Colon (tissue), 2 donors: ENCODE data around the gene NFYC.

ENCODE experiments used
- FAIRE-seq: peaks from 2 replicates; lab custom pipeline; 2012; peaks lifted over from hg19 to GRCh38; lab: Jason Lieb, UNC
- donor health status: control.
- donor health status: control.

The NFYC gene

GRCh38 chr1:40691538-40692428, at the start of gene NFYC:
TSS of gene NFYC (plus strand) at chr1:40691704. CDS start at chr1:40738844, 47,140 bp downstream.
- FAIRE-seq, result no peak

DNA sequence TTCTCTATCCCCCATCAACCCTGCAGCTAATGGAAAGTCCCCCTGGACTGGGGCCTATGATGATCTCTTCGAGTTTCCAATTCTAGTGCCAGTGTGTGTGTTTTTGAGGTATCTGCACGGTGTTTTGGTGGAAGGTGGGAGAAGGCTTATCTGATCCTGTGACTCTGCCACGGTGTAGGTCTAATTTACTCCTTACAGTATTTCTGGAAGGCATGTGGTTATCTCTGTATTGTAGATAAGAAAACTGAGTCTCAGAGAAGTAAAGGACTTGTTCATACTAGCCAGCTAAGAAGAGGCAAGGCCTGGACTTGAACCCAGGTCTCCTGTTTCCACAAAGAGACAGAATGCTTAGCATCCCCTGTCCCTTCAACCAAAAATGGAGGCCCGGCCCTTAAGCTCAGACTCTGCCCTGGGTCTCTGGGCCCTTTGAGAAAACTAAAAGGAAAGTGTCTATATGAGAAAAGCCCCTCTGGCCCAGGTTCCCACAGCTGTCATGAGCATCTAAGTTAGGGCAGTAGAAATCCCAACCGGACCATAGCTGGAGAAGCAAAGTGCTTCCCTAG, 46.3 kb upstream of the NFYC start:
- FAIRE-seq, result no peak

DNA sequence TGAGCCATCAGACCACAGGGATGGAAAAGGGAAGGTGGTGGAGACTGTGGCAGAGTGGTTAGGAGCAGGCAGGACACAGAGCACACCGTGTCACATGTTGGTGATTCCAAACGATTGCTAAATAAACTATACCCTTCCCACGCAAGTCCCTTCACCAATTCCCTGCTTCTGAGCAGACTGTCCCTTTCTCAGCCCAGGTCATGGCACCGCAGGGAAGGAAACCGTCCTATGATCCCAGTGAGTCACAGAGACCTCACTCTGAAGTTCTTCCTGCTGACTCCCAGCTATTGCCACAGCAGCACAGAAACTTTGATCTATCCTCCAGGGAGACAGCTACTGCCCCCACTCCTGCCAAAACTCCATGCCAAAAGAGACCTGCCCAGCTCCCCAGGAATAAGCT, 45.2 kb upstream of the NFYC start:
- FAIRE-seq, result no peak

- no peak for FAIRE-seq
Measured at GRCh38 chr1:40648200-40648599, 43.3 kb upstream of the NFYC start.

DNA sequence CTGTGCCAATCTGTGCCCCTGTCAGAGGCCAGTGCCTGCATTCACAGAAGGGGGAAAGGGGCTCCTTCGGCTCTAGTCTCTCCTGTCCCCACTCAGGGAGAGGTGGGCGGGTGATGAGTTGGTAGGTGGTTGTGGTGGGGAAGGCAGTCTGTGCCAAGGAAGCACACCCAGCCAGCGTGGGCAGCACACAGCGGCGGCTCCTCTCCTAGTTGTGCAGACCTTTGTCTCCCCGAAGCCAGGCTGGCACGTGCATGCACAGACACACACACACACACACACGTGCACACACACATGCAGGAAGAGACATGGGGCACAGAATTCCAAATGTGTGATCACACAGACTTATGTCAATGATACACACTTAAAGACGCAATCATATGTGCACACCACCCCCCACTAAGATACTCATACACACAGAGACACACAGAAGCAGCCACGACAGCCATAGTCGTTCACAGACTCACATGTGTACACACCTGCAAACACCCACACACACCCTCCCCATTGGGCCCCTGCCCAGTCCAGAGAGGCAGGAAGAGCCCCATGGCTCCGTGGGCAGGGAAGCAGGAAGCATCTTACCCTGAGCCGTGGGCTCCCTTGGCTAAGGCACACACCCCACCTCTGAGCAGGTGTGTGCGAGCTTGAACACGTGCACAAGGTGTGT, 42.4 kb upstream of the NFYC start:
- no peak for FAIRE-seq

DNA sequence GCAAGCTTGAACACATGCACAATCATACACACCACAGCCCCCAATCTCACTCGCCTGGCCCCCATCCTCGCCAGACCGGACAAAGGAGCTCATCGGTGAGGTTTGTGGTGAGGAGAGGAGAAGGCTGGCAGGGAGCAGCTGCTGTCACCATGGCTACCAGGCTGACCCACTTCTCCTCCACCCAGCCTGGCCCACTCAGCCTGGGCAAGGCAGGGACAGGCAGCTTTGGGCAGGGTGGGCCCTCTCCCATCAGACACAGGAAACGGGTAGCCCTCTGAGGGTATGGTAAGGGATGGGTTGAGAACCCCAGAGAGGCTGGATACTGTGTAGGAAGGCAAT, 41.9 kb upstream of the NFYC start:
- FAIRE-seq, result no peak

GRCh38 chr1:40650075-40650474, 41.4 kb upstream of the NFYC start:
- FAIRE-seq, result no peak

DNA sequence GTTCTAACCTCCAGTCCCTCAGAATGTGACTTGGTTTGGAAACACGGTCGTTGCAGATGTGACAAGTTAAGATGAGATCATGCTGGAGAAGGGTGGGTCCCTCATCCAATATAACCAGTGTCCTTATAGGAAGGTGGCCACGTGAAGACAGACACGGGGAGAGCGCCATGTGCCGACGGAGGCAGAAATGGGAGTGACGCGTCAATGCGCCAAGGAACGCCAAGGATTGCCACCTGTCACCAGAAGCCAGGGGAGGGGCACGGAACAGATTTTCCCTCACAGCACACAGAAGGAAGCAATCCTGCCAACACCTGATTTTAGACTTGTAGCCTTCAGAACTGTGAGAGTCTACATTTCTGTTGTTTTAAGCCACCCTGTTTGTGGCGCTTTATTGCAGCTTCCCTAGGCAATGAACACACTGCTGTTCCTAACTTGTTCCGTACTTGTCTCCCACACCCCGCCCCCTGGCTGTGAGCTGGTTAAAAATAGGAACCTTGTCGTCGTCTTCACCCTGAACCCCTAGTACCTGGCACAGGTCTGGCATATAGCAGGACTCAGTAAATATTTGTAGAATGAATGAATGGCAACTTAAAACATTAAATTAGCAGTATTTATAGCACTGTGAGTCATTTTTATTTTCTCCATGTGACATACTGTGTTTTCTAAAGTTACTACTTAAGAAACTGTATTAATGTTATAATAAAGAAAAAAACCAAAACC, 40.2 kb upstream of the NFYC start:
- FAIRE-seq, result no peak

- no peak for FAIRE-seq
Measured at GRCh38 chr1:40652468-40652867, 39.0 kb upstream of the NFYC start.

DNA sequence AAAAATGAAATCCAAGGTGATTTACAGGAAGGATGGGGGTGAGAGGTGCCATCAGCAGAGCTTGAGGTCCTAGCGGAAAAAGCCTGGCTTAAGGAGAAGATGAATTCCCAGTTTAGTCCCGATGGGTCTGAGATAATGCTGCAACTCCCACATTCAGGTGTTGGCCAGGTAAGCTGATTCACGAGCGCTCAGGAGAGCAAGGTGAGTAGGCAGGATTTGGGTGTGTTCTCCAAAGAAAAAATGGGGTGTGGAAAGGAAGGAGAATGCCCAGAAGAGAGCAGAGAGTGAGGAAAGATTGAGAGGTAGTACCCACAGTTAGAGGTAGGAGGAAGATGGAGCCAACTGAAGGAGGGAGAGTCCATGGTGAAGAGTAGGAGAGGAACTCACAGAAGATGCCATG, 38.5 kb upstream of the NFYC start:
- no peak for FAIRE-seq

DNA sequence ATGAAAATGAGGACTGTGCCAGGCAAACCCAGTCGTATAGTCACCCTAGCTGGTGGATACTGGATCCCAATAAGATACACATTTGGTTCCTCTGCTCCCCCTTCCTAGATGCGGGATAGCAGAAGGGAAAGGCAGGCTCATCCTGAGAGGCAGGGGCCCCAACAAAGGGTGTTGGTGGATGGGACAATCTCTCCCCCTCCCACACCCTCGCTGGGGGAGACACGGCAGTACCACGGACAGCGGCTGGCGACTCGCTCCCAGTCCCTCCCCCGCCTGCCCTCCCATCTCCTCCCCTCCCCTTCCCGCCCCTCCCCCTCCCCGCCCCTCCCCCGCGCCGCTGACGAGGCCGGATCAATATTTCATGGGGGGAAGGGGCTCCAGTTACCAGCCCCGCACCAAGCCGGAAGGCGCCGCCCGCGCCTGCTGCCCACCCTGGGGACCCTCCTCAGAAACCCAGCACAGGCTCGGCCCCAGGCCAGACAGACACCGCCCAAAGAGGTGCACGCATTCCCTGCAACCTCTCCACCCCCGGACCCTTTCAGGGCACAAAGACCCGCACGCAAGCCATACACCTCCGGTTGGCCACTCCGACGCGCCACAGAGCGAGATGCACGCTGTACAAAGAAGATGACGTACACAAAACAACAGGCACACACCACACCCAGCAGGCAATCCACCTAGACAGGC, 37.5 kb upstream of the NFYC start:
- no peak for FAIRE-seq

- FAIRE-seq, result no peak
Measured at GRCh38 chr1:40657046-40657445, 34.5 kb upstream of the NFYC start.

DNA sequence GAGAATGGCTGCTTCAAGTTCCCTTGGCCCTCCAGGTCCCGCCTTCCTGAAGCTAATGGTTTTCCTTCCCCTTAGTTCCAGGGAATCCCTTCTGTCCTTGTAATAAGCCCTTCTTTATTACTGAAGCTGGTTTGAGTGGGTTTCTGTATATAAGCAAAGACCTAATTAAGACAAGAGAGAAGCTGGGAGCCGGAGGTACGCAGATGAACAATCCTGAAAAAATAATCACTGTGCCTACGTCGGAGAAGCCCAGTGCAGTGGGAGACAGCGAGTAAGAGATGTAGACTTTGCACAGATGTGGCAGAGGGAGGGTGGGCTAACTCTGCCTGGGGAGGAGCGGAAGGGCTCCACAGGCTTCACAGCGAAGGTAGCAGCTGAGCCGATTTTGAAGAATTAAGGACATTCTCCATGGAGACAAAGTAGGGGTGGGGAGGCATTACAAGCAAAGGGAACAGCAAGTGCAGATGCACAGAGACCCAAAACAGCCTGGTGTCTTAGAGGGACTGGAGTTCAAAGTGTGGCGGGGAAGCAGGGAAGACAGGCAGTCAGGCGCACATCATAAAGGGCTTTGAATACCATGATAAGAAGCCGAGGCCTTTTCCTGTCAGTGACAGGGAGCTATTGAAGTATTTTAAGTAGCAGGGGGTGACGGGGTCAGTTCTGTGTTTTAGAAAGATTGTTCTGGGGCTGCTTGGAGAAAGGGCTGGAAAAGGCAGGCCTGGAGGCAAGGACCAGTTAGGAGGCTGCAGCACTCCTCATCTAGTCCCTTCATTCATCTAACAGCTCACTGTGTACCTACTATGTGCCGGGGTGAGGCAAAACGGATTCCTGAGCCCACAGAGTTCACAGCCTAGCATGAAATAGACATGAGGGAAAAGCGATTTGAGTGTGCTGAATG, 32.5 kb upstream of the NFYC start:
- FAIRE-seq, result no peak

DNA sequence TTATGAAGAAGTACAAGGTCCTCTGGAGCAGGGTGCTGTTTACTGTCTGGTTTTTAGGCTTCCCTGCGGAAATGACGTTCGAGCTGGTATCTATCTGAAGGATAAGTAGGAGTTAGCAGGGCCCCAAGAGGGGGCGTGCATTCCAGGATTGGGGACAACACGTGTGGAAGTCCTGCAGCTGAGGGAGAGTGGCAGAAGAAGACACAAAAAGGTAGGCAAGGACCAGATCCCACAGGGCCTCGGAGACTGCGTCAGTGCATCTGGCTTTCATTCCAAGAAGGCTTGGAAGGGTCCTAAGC, 31.9 kb upstream of the NFYC start:
- no peak for FAIRE-seq

GRCh38 chr1:40661678-40662077, 29.8 kb upstream of the NFYC start:
- no peak for FAIRE-seq

DNA sequence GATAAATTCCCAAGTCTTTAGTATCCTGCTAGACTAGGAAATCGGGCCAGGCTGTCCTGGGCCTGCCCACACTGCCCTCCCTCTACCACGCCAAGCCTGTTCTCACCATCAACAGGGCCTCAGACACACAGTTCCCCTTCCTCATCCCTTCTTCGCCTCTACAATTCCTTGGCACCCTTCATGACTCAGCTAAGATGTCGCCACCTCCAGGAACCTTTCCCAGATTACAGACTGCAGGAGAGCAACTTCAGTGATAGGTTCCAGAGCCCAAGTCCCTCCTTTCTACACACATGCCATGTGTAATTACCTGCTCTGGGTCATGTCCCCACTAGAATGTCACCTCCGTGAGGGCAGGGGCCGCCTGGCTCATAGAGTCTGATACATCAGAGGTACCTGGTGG, 29.4 kb upstream of the NFYC start:
- FAIRE-seq, result no peak

DNA sequence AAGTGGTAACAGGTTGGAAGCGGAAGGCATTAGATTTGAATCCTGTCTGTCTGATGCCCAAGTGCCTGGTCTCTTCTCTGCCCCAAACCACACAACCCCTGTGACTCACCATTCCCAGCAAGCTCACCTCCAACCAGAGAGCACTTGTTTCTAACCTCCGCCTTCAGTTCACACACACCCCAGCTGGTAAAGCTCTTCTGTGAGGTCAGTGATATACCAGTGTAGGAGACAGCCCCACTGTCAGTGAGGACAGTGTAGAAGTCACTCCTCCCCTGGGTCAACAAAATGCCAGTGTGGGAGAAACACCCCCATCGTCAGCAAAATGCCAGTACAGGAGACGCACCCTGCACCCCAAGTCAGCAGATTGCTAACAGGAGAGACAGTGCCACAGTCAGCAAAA, 28.6 kb upstream of the NFYC start:
- FAIRE-seq, result no peak

- no peak for FAIRE-seq
Measured at GRCh38 chr1:40663324-40664166, 28.0 kb upstream of the NFYC start.

GRCh38 chr1:40664167-40664537, 27.4 kb upstream of the NFYC start:
- FAIRE-seq, result no peak

DNA sequence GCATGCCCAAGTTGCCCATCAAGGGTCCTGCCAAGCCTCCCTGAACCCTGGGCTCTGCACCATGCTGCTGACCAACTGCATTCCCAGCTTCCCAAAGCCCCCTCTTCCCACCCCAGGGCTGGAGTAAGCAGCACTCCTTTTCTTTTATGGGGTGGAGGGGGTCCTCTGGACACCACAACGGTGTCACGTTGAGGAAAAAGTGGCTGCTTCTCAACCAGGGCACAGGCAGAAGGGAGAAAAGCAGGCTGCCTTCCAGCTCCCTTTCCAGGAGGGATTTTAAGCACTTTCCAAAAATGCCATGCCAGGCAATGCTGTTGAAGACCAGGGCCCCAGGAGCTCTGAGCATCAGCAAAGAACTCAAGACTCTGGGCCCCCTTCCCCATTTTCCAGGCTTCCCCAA, 26.7 kb upstream of the NFYC start:
- FAIRE-seq, result no peak
